Measurements from ENCODE around the gene HMCN1.
"Not testable (repeated sequence)": the region's sequence is repeated elsewhere in the genome, so short reads cannot be mapped to it uniquely, and the experiment has no call there.

The HMCN1 gene

DNA sequence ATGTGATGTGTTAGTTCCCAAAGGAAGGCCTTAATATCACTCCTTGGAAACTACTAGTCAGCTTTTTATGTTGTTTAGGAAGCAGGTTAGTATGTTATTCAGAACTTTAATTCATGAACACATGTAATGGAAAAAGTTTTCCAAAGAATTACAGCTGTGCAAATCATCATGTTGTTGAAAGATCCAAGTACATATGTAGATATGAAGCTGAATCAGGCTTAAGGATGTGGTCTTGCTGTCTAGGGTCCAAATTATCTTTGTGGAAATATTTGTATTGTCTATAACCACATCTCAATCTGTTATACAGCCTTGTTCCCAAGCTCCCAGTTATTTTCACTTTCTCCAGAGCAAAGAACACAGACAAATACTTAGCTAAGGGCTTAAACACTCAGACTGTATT is 409.3 kb downstream of the HMCN1 start:
- TF ChIP-seq GATA1 (IDR thresholded peaks at IDR 0.05; ENCODE audit: low read depth, low read length) (no peak), POLR2A (IDR thresholded peaks at IDR 0.05; ENCODE audit: low read length) (no peak)
- DNase-seq = no peak

GRCh38 chr1:186144505-186144904 is 410.3 kb downstream of the HMCN1 start:
- DNase-seq = no peak
- TF ChIP-seq GATA1 (IDR thresholded peaks at IDR 0.05; ENCODE audit: low read depth, low read length) (no peak), POLR2A (IDR thresholded peaks at IDR 0.05; ENCODE audit: low read length) (no peak)

DNA sequence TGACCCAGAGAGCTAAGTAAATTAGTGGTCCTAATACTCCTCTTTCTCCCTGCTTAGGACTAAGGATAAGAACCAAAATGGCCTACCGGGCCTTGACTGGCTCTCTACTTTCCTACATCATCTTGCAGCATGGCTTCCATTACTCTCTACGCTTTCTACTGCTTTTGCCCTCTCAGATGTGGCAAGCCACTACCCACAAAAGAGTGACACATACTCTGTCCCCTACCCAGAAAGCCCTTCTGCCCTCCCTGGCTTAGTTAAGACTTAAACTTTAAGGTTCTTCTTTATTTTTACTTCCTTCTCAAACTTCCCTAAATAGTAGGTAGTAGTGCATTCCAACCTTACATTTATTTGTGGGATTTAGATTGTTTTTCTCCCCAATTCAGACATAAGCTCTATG is 412.8 kb downstream of the HMCN1 start:
- TF ChIP-seq POLR2A (IDR thresholded peaks at IDR 0.05; ENCODE audit: low read length) (no peak), GATA1 (IDR thresholded peaks at IDR 0.05; ENCODE audit: low read depth, low read length) (no peak)
- no peak for DNase-seq

- no peak for DNase-seq
- TF ChIP-seq POLR2A (IDR thresholded peaks at IDR 0.05; ENCODE audit: low read length) (no peak), GATA1 (IDR thresholded peaks at IDR 0.05; ENCODE audit: low read depth, low read length) (no peak)
Observed at GRCh38 chr1:186149591-186149990, 415.4 kb downstream of the HMCN1 start.

- TF ChIP-seq GATA1 (IDR thresholded peaks at IDR 0.05; ENCODE audit: low read depth, low read length) (no peak), POLR2A (IDR thresholded peaks at IDR 0.05; ENCODE audit: low read length) (no peak)
- DNase-seq = no peak
Observed at GRCh38 chr1:186152227-186152619, 418.0 kb downstream of the HMCN1 start.

GRCh38 chr1:186152620-186153239 is 418.5 kb downstream of the HMCN1 start:
- TF ChIP-seq POLR2A (IDR thresholded peaks at IDR 0.05; ENCODE audit: low read length) = no peak
- no peak for DNase-seq

DNA sequence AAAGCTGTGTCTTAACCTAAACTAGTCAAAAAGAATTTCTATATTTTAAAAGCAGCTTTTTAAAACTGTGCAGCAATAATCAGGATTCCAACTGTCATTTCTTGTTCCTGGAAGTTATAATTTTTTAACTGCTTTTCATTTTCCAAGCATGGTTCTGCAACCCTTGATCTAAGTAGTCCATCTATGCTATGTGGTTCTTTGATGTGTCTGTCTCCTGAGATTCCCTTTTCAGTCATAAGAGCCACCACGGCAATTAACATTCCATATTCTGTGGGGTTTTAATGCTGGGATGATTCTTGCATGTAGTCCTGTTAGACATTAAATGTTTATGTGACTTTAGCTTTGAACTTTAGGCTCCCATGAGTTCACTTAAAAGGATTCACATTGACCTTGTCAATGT is 420.5 kb downstream of the HMCN1 start:
- DNase-seq = no peak
- TF ChIP-seq POLR2A (IDR thresholded peaks at IDR 0.05; ENCODE audit: low read length) = no peak
- TF ChIP-seq GATA1 (IDR thresholded peaks at IDR 0.05; ENCODE audit: low read depth, low read length) = no peak

DNA sequence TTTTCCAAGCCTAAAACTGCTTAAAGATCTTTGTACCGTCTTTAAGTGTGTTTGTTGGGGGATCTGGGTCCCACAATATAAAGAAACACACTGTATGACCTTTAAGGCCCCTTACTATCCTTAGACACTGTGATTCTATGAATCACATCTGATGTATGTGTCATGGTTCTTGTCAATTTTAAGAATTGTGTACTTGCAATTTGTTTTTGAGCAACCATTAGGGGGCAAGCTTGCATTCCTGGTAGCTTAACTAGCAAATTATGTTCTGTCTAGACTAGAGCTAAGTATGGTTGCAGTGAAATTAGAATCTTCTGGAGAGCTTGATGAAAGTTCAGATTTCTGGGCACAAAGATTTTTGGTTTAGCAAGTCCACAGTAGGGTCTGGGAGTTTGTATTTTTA is 421.4 kb downstream of the HMCN1 start:
- DNase-seq = peak; percentile 50 to 64
- TF ChIP-seq GATA1 (IDR thresholded peaks at IDR 0.05; ENCODE audit: low read depth, low read length) = no peak
- no peak for TF ChIP-seq POLR2A (IDR thresholded peaks at IDR 0.05; ENCODE audit: low read length)

DNA sequence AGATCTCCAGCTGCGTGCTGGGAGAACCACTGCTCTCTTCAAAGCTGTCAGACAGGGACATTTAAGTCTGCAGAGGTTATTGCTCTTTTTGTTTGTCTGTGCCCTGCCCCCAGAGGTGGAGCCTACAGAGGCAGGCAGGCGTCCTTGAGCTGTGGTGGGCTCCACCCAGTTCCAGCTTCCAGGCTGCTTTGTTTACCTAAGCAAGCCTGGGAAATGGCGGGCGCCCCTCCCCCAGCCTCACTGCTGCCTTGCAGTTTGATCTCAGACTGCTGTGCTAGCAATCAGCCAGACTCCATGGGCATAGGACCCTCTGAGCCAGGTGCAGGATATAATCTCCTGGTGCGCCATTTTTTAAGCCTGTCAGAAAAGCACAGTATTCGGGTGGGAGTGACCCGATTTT is 428.7 kb downstream of the HMCN1 start:
- DNase-seq = not testable (repeated sequence)

- TF ChIP-seq GATA1 (IDR thresholded peaks at IDR 0.05; ENCODE audit: low read depth, low read length) (no peak), POLR2A (IDR thresholded peaks at IDR 0.05; ENCODE audit: low read length) (no peak)
- no peak for DNase-seq
Observed at GRCh38 chr1:186164773-186165172, 430.6 kb downstream of the HMCN1 start.

DNA sequence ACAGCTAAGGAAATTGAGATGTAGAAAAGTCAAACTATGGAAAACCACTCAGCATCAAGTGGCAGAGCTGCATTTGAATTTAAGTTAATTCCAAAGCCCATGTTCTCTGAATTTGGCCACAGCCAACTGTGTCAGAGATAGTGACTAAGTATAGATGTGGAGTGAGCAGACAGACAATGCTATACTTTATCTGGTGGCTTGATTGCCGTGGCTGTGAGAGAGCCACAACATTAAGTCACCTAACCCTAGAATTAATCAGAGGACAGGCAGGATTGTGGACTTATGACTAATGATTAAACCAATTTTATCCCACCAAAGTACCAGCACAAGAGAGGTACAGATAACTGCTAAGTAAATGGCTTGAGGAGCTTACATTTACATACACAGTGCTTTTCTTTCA is 431.1 kb downstream of the HMCN1 start:
- TF ChIP-seq GATA1 (IDR thresholded peaks at IDR 0.05; ENCODE audit: low read depth, low read length) = no peak
- TF ChIP-seq POLR2A (IDR thresholded peaks at IDR 0.05; ENCODE audit: low read length) = no peak
- no peak for DNase-seq

DNA sequence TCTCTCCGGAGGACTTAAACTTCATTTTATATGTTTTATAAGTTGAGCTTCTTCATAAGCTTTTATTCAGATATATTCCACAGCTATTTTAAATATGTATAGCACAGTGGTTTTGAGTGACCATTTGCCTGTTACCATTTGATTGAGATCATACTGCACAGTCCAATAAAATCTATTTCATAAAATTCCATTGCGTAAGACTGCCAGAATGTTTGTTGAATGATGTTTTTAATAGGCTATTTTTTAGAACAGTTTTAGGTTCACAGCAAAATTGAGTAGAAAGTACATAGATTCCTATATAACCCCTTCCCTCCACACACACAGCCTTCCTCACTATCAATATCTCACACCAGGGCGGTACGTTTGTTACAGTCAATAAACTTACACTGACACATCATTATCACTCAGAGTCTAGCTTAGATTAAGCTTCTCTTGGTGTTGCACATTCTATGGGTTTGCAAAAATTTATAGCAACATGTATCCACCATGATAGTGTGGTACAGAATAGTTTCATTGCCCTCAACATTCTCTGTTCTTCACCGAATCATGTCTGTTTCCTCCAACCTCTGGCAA is 433.0 kb downstream of the HMCN1 start:
- no peak for TF ChIP-seq GATA1 (IDR thresholded peaks at IDR 0.05; ENCODE audit: low read depth, low read length)
- TF ChIP-seq POLR2A (IDR thresholded peaks at IDR 0.05; ENCODE audit: low read length) = no peak
- DNase-seq = no peak

- TF ChIP-seq GATA1 (IDR thresholded peaks at IDR 0.05; ENCODE audit: low read depth, low read length) (no peak), POLR2A (IDR thresholded peaks at IDR 0.05; ENCODE audit: low read length) (no peak)
- no peak for DNase-seq
Observed at GRCh38 chr1:186175588-186175987, 441.4 kb downstream of the HMCN1 start.

- TF ChIP-seq POLR2A (IDR thresholded peaks at IDR 0.05; ENCODE audit: low read length) = no peak
- no peak for TF ChIP-seq GATA1 (IDR thresholded peaks at IDR 0.05; ENCODE audit: low read depth, low read length)
- no peak for DNase-seq
Observed at GRCh38 chr1:186178426-186179043, 444.3 kb downstream of the HMCN1 start.

- no peak for TF ChIP-seq POLR2A (IDR thresholded peaks at IDR 0.05; ENCODE audit: low read length)
- TF ChIP-seq GATA1 (IDR thresholded peaks at IDR 0.05; ENCODE audit: low read depth, low read length) = no peak
- DNase-seq = no peak
Observed at GRCh38 chr1:186179231-186179630, 445.0 kb downstream of the HMCN1 start.
